Osteocyte (in vitro differentiated cells): ENCODE measurements around the gene LETM1. TPM values are rescaled to one million over a fixed set of nuclear protein-coding genes. Genes with fewer than 3 reads are reported as not detected.
A peak's percentile ranks its signal among the peaks of the same experiment; 100 is the strongest.
"Not testable (repeated sequence)": the region's sequence is repeated elsewhere in the genome, so short reads cannot be mapped to it uniquely, and the experiment has no call there.

Experiments
- DNase-seq: peaks from one replicate; pipeline ENCODE4 v3.0.0; 2021; ENCODE audit warnings: mixed read lengths; ENCODE audit not compliant: unreplicated experiment; ENCODE audit errors: extremely low spot score
- H3K27ac Mint-ChIP-seq: one replicate; pipeline ENCODE4 v1.8.0; 2021; ENCODE audit warnings: mild to moderate bottlenecking, mixed read lengths; ENCODE audit not compliant: unreplicated experiment
- H3K27me3 Mint-ChIP-seq: one replicate; pipeline ENCODE4 v1.8.0; 2021; ENCODE audit warnings: mixed read lengths; ENCODE audit not compliant: unreplicated experiment
- H3K36me3 Mint-ChIP-seq: one replicate; pipeline ENCODE4 v1.8.0; 2021; ENCODE audit warnings: mixed read lengths; ENCODE audit not compliant: unreplicated experiment
- H3K4me1 Mint-ChIP-seq: one replicate; pipeline ENCODE4 v1.8.0; 2021; ENCODE audit warnings: mixed read lengths; ENCODE audit not compliant: unreplicated experiment
- H3K4me3 Mint-ChIP-seq: one replicate; pipeline ENCODE4 v1.8.0; 2021; ENCODE audit warnings: mild to moderate bottlenecking, moderate library complexity, mixed read lengths; ENCODE audit not compliant: unreplicated experiment
- H3K9me3 Mint-ChIP-seq: one replicate; pipeline ENCODE4 v1.8.0; 2021; ENCODE audit warnings: mixed read lengths; ENCODE audit not compliant: unreplicated experiment
- CTCF ChIP-seq: fragments of 200-600 bp; sonication (generic); IDR thresholded peaks from 2 replicates; pipeline ENCODE4 v1.5.0; 2021; ENCODE audit warnings: antibody characterized with exemption, mild to moderate bottlenecking, moderate library complexity
- total RNA-seq: library from RNA; stranded (reverse); gene quantifications from 2 replicates; pipeline ENCODE4 v1.2.1, GENCODE V29; 2021

Gene LETM1
- total RNA-seq, 1 donor from 2014 or later: 48.2 TPM

DNA sequence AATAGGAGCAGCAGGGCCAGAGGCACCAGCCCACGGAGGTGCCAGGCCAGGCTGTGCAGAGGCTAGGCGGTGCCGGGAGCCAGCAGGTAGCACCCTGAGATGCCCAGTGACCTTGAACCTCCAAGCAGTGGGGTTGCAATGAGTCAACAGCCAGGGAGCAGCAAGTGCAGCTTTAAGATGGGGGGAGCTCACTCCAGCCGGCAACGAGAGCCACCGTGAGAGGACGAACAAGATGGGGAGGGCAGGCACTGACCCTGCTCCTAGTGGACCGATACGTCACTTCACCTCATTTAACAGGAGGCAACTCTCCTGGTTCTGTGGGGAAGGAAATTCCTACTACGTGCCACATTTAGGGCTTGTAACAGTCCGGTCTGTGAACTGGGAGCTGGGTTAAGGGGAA lies 4.8 kb downstream of the LETM1 start:
- TF ChIP-seq CTCF: no peak
- Mint-ChIP-seq H3K4me3 (no peak overlapping the region), H3K4me1 (peaks cover 28% of the 10 kb centered on the region), H3K27ac (no peak overlapping the region), H3K36me3 (peaks cover 13% of the 10 kb centered on the region), H3K9me3 (no peaks in the 10 kb centered on the region), H3K27me3 (no peaks in the 10 kb centered on the region)
- DNase-seq: no peak

GRCh38 chr4:1850276-1850675 lies 5.7 kb downstream of the LETM1 start:
- Mint-ChIP-seq H3K9me3 (no peaks in the 10 kb centered on the region), H3K4me1 (peaks cover 28% of the 10 kb centered on the region), H3K36me3 (peaks cover 13% of the 10 kb centered on the region), H3K4me3 (no peak overlapping the region), H3K27ac (no peak overlapping the region), H3K27me3 (no peaks in the 10 kb centered on the region)
- no peak for TF ChIP-seq CTCF
- DNase-seq: no peak

GRCh38 chr4:1846580-1846979 lies 9.4 kb downstream of the LETM1 start:
- no peak for TF ChIP-seq CTCF
- Mint-ChIP-seq H3K36me3 (peaks cover 15% of the 10 kb centered on the region), H3K27me3 (no peaks in the 10 kb centered on the region), H3K4me1 (peaks cover 29% of the 10 kb centered on the region), H3K4me3 (no peak overlapping the region), H3K27ac (no peak overlapping the region), H3K9me3 (no peaks in the 10 kb centered on the region)
- DNase-seq: no peak

DNA sequence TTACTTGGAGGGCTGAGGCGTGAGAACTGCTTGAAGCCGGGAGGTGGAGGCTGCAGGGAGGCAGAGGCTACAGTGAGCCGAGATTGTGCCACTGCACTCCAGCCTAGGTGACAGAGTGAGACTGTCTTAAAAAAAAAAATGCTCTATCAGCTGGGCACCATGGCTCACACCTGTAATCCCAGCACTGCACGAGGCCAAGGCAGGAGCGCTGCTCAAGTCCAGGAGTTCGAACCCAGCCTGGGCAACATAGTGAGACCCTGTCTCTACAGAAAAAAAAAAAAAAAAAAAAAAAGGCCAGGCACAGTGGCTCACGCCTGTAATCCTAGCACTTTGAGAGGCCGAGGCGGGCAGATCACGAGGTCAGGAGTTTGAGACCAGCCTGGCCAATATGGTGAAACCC lies 11.3 kb downstream of the LETM1 start:
- Mint-ChIP-seq H3K36me3 (peaks cover 19% of the 10 kb centered on the region), H3K4me1 (peaks cover 21% of the 10 kb centered on the region)
- not testable (repeated sequence) for H3K27ac Mint-ChIP-seq, H3K27me3 Mint-ChIP-seq, H3K4me3 Mint-ChIP-seq, DNase-seq, H3K9me3 Mint-ChIP-seq

DNA sequence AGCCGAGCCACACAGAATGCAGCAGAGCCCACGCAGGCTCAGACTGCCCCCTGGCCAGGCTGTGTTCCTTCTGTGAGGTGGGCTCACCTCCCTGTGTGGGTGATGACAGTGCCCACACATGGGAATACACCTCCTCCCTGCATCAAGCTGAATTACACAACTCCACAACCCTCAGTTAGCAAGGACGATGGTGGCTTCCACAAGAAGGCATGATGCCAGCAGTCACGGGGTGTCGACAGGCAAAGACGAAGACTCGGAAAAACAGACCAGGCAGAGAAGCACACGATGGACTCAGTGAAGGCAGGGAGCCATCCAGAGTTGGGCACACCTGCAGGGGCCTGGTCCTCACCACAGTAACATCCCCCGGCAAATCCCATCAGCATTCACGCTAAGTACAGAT lies 12.1 kb downstream of the LETM1 start:
- no peak for DNase-seq
- no peak for TF ChIP-seq CTCF
- H3K36me3 Mint-ChIP-seq: peaks cover 24% of the 10 kb centered on the region
- no peak overlapping the region for H3K4me3 Mint-ChIP-seq
- H3K4me1 Mint-ChIP-seq: peaks cover 21% of the 10 kb centered on the region
- no peaks in the 10 kb centered on the region for H3K27me3 Mint-ChIP-seq
- no peak overlapping the region for H3K27ac Mint-ChIP-seq
- H3K9me3 Mint-ChIP-seq: no peaks in the 10 kb centered on the region

- H3K27ac Mint-ChIP-seq: peak overlapping the region; percentile 56
- peaks cover 21% of the 10 kb centered on the region for H3K4me1 Mint-ChIP-seq
- H3K9me3 Mint-ChIP-seq: no peaks in the 10 kb centered on the region
- H3K27me3 Mint-ChIP-seq: no peaks in the 10 kb centered on the region
- peaks cover 28% of the 10 kb centered on the region for H3K36me3 Mint-ChIP-seq
- TF ChIP-seq CTCF: no peak
- DNase-seq: no peak
- no peak overlapping the region for H3K4me3 Mint-ChIP-seq
These were observed 12.9 kb downstream of the LETM1 start for GRCh38 chr4:1842993-1843448.
